Activated CD4-positive, alpha-beta T cell treated with anti-CD3 and anti-CD28 coated beads, Interleukin-2, amount 10 ng/mL, durations not matched to agents 24 days and 14 days (primary cell): ENCODE data around the gene OSBPL10. TPM values are rescaled to one million over a fixed set of nuclear protein-coding genes. Genes with fewer than 3 reads are reported as not detected.

Experiments used
- DNase-seq: peaks from one replicate; pipeline ENCODE4 v3.0.0; 2022
- H3K27ac Mint-ChIP-seq: one replicate; pipeline ENCODE4 v1.8.0; 2022; ENCODE audit warnings: mild to moderate bottlenecking, mixed read lengths
- H3K27me3 Mint-ChIP-seq: one replicate; pipeline ENCODE4 v1.8.0; 2022; ENCODE audit warnings: mixed read lengths
- H3K36me3 Mint-ChIP-seq: one replicate; pipeline ENCODE4 v1.8.0; 2022; ENCODE audit warnings: low read depth, mild to moderate bottlenecking, mixed read lengths
- H3K4me1 Mint-ChIP-seq: one replicate; pipeline ENCODE4 v1.8.0; 2021; ENCODE audit warnings: mixed read lengths
- H3K4me3 Mint-ChIP-seq: one replicate; pipeline ENCODE4 v1.8.0; 2022; ENCODE audit warnings: mild to moderate bottlenecking, moderate library complexity, mixed read lengths
- H3K9me3 Mint-ChIP-seq: one replicate; pipeline ENCODE4 v1.8.0; 2021; ENCODE audit warnings: mixed read lengths
- intact Hi-C: fragments of 100-400 bp; cut with micrococcal nuclease; formaldehyde crosslinking; loops from one replicate; pipeline ENCODE4 v1.15.1; 2023
- total RNA-seq: library from RNA; stranded (reverse); gene quantifications from 2 replicates; pipeline ENCODE4 v1.2.3, GENCODE V29; 2022

Gene OSBPL10
- total RNA-seq, 1 donor from 2014 or later: 14.5 TPM

GRCh38 chr3:31895471-31895870, 85.6 kb downstream of the OSBPL10 start:
- H3K4me3 Mint-ChIP-seq: no peak overlapping the region
- no peak overlapping the region for H3K27ac Mint-ChIP-seq
- intact Hi-C loops: no loop called here
- H3K36me3 Mint-ChIP-seq: no peaks in the 10 kb centered on the region
- no peaks in the 10 kb centered on the region for H3K9me3 Mint-ChIP-seq
- no peak for DNase-seq
- H3K27me3 Mint-ChIP-seq: no peaks in the 10 kb centered on the region
- peaks cover 12% of the 10 kb centered on the region for H3K4me1 Mint-ChIP-seq

DNA sequence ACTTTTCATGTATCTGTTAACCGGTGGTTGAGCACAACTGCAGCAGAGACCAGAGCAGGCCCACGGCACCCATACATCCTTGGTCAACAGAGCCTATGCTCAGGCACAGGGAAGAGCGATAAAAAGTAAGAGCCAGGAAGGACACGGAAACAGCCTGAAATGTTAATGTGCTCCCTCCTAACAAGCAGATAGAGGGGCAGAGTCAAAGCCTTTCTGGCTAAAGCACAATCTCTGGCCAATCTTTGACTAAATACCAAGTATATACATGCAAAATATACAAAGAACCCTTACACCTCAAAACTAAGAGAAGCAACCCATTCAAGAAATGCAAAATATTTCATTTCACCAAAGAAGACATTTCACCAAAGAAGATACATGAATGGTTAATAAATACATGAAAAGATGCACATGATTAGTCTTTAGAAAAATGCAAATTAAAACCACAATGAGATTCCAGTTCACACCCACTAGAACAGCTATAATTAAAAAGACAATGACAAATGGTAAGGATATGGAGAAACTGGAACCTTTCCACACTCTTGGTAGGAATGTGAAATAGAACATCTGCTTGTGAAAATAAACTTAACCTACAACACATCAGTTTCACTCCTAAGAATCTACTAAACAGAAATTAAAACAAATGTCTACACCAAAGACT, 88.0 kb downstream of the OSBPL10 start:
- no peak overlapping the region for H3K27ac Mint-ChIP-seq
- H3K4me1 Mint-ChIP-seq: peaks cover 6% of the 10 kb centered on the region
- no peak overlapping the region for H3K4me3 Mint-ChIP-seq
- H3K27me3 Mint-ChIP-seq: no peaks in the 10 kb centered on the region
- H3K9me3 Mint-ChIP-seq: no peaks in the 10 kb centered on the region
- H3K36me3 Mint-ChIP-seq: no peaks in the 10 kb centered on the region
- intact Hi-C loops: no loop called here
- DNase-seq: no peak

DNA sequence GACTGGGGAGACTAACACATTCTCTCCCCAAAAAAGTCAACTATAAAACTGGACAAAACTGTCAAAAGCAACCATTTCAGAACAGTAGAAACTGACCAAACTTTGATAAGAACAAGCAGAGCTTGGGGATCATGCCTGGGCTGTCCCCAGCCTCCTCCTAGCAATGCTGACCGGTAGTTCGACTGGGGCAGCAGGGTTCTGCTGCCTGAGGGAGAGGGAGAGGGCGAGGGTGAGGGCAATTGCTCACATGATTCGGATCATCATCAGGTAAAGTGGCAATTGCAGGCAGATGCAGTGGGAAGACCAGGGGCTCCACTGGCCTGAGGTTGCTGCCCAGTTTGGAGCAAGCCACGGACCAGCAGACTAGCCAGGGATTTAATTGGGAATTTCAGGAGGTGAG, 88.6 kb downstream of the OSBPL10 start:
- Mint-ChIP-seq H3K9me3 (no peaks in the 10 kb centered on the region), H3K4me3 (no peak overlapping the region), H3K27me3 (no peaks in the 10 kb centered on the region), H3K4me1 (peaks cover 6% of the 10 kb centered on the region), H3K27ac (no peak overlapping the region), H3K36me3 (no peaks in the 10 kb centered on the region)
- DNase-seq: no peak
- intact Hi-C loops: no loop called here

DNA sequence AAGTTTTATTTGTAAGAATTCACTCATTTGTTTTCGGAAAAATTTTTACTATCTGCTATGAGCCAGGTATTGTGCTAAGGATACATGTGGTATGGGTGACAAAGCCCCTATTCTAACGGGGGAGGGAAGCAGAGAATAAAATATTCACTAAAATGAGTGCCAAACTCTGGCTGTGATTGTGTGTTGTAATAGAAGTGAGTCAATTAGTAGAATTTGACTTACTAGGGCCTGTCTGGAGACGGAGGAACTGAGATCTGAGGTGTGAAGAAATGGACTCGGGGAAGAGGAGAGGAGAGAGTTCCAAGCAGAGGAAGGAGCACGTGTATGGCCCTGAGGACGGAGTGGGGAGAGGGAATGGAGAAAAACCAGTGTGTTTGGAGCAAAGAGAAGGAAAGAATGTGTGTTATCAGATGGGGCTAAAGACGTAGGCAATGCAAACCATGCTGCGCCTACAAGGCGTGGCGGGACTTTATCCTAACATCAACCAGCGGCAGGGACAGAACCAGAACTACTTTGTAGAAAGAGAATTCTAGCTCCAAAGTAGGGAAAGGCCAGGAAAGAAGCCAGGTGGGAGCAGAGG, 89.1 kb downstream of the OSBPL10 start:
- no peaks in the 10 kb centered on the region for H3K36me3 Mint-ChIP-seq
- no peak for DNase-seq
- H3K4me3 Mint-ChIP-seq: no peak overlapping the region
- intact Hi-C loops: no loop called here
- H3K27ac Mint-ChIP-seq: no peak overlapping the region
- no peaks in the 10 kb centered on the region for H3K9me3 Mint-ChIP-seq
- H3K4me1 Mint-ChIP-seq: peaks cover 6% of the 10 kb centered on the region
- H3K27me3 Mint-ChIP-seq: no peaks in the 10 kb centered on the region

DNA sequence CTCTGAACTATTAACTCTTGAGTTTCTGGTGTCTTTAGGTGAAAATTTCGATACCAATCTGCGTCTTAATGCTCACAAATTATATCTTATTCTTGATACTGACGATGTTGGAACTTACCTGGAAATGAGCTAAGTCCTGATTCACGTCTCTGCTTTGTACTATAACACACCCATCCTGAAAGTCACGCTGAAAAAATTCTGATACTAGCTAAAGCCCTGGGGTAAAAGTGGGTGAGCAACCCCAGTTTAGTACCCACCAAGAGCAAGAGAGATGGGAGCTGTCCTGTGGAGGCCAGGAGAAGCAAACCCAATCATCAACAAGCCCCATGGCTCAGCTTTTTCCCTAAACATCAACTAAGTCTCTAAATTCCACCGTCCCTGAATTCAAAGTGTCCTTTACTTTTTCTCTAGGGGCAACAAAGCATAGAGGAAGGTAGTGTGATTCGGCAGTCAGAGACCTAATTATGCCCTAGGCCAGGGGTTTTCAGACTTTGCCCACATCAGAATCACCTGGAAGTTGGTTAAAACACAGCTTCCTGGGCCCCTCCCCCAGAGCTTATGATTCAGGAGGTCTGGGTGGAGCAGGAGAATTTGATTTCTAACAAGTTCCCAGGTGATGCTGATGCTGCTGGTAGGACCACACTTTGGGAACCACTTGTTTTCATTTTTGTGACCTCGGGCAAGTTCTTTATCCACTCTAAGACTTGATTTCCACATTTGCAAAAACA, 90.2 kb downstream of the OSBPL10 start:
- Mint-ChIP-seq H3K9me3 (no peaks in the 10 kb centered on the region), H3K36me3 (no peaks in the 10 kb centered on the region), H3K27me3 (no peaks in the 10 kb centered on the region), H3K4me3 (no peak overlapping the region), H3K27ac (no peak overlapping the region), H3K4me1 (peaks cover 6% of the 10 kb centered on the region)
- no peak for DNase-seq
- intact Hi-C loops: no loop called here

- H3K36me3 Mint-ChIP-seq: no peaks in the 10 kb centered on the region
- no peak overlapping the region for H3K27ac Mint-ChIP-seq
- no peaks in the 10 kb centered on the region for H3K9me3 Mint-ChIP-seq
- DNase-seq: no peak
- H3K4me3 Mint-ChIP-seq: no peak overlapping the region
- H3K4me1 Mint-ChIP-seq: peaks cover 9% of the 10 kb centered on the region
- no peaks in the 10 kb centered on the region for H3K27me3 Mint-ChIP-seq
- intact Hi-C loops: no loop called here
These were observed 91.1 kb downstream of the OSBPL10 start for GRCh38 chr3:31890007-31890406.

DNA sequence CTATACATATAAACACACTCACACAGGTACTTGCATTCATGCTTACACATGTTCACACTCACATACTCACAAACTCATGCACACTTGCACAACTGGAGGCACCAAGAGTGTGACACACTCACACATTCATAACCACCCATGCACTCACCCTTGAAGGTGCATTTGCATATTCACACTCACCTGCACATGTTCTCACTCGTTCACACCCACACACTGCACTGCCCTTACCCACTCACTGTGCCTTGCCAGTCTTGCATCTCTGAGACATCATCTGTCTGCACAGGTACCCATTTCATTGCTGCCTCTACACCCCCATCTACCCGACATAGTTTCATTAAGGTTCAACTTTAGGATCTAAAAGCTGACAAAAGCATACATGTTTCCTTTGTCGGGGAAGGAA, 95.8 kb downstream of the OSBPL10 start:
- intact Hi-C loops: no loop called here
- peaks cover 4% of the 10 kb centered on the region for H3K4me1 Mint-ChIP-seq
- no peaks in the 10 kb centered on the region for H3K36me3 Mint-ChIP-seq
- H3K27ac Mint-ChIP-seq: no peak overlapping the region
- DNase-seq: no peak
- H3K27me3 Mint-ChIP-seq: no peaks in the 10 kb centered on the region
- no peaks in the 10 kb centered on the region for H3K9me3 Mint-ChIP-seq
- H3K4me3 Mint-ChIP-seq: no peak overlapping the region

DNA sequence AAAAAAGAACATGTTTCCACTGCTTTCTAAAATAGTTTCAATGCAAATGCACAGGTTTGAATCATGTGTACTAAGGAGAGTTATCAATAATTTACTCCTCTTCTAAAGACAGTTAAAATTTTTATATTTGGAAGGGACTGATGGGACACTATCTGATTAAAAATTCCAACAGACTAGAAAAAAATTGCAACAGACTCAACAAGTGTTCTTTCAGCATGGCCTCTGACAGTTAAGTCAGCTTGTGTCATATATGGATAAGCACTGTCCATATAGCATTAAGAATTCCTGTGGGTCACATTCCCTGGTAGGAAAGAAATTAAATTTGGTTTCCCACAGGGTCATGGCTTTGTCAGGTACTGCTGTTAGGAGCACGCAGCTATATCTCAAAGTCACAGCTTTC, 96.8 kb downstream of the OSBPL10 start:
- Mint-ChIP-seq H3K4me1 (peaks cover 4% of the 10 kb centered on the region), H3K27me3 (no peaks in the 10 kb centered on the region), H3K36me3 (no peaks in the 10 kb centered on the region), H3K4me3 (no peak overlapping the region), H3K9me3 (no peaks in the 10 kb centered on the region), H3K27ac (no peak overlapping the region)
- intact Hi-C loops: no loop called here
- DNase-seq: no peak

- H3K36me3 Mint-ChIP-seq: no peaks in the 10 kb centered on the region
- H3K27ac Mint-ChIP-seq: no peak overlapping the region
- no peak for DNase-seq
- H3K4me1 Mint-ChIP-seq: peaks cover 4% of the 10 kb centered on the region
- intact Hi-C loops: no loop called here
- H3K4me3 Mint-ChIP-seq: no peak overlapping the region
- H3K9me3 Mint-ChIP-seq: no peaks in the 10 kb centered on the region
- H3K27me3 Mint-ChIP-seq: no peaks in the 10 kb centered on the region
These were observed 98.2 kb downstream of the OSBPL10 start for GRCh38 chr3:31882895-31883294.

DNA sequence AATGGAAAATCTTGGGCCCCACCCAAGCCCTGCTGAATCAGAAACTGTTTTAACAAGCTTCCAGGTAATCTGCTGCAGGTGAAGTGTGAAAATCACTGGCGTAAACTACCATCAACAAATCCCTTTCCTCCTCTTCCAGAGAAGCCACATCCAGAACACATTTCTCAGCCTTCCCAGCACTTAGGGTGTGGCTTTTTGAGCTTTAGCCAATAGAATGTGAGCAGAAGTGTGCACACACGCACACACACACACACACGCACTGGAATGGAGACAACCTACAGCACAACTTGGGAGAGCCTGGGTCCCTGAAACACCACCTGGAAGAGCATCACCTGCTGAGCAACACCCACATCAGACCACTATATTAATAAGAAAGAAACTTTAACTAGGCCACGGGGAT, 98.6 kb downstream of the OSBPL10 start:
- Mint-ChIP-seq H3K36me3 (no peaks in the 10 kb centered on the region), H3K9me3 (no peaks in the 10 kb centered on the region), H3K27me3 (no peaks in the 10 kb centered on the region), H3K4me3 (no peak overlapping the region), H3K27ac (no peak overlapping the region), H3K4me1 (peaks cover 4% of the 10 kb centered on the region)
- no peak for DNase-seq
- intact Hi-C loops: no loop called here

DNA sequence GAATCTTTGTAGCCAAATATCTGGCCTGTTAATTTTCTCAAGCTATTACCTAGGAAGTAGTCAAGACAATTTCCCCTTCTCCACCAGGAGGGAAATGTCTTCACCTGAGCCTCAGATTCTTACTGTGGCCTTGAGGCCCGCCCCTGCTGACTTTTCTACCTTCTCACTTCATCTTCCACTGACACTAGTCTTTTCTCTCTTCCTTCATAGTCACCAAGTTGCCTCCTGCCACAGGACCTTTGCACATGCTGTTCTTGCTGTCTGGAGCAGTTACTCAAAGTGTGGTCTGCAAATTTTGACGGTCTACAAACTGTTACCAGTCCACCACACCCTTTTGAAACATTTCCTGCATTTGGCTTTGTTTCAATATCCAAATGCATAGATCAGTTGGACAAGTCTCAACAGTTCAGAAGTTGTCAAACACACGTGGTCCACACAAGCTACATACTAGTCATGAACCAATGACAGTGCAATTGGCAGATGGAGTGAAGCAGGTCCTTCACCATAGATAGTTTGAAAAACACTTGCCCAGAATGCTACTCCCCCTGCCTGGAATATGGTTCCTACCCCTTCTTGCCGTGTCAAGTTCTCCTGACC, 100.5 kb downstream of the OSBPL10 start:
- DNase-seq: no peak
- Mint-ChIP-seq H3K4me3 (no peak overlapping the region), H3K27me3 (no peaks in the 10 kb centered on the region), H3K36me3 (no peaks in the 10 kb centered on the region), H3K4me1 (peaks cover 4% of the 10 kb centered on the region), H3K27ac (no peak overlapping the region), H3K9me3 (no peaks in the 10 kb centered on the region)
- intact Hi-C loops: no loop called here

DNA sequence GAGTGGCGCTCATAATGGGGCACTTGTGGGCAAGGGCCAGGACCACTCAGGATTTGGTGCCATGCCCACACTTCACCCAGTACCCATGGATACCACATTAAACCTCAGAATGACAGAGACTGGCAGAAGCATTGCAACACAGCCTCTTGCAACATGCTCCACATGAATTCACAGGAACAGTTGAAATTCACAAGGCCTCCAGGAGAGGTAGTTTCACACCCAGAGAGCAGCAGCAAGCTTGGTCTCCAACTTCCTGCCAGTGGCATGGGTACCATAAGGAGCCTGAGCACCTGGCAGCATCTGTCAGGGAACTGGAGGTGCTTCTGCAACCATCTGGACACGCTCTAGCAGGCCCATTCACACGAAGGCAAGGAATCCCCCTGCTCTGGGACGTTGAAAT, 101.0 kb downstream of the OSBPL10 start:
- Mint-ChIP-seq H3K27me3 (no peaks in the 10 kb centered on the region), H3K4me1 (peaks cover 2% of the 10 kb centered on the region), H3K36me3 (no peaks in the 10 kb centered on the region), H3K4me3 (no peak overlapping the region), H3K27ac (no peak overlapping the region), H3K9me3 (no peaks in the 10 kb centered on the region)
- intact Hi-C loops: no loop called here
- DNase-seq: no peak

DNA sequence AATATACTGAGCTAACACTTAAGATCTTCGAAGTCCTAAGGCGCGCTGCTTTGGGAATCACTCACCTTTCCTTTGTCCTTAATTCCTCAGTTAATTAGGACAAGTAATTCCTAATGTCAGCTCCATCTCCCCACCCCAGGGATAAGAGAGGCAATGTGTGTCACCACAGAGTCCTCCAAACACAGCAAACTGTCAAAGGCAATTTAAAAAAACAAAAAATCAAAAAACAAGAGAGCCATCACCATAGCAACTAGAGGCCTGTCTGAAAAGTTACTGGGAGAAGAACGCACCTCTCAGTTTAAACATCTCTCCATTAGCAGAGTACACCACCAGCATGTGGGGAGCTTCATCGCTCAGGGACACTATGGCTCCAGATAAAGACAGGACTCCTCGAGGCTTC, 101.7 kb downstream of the OSBPL10 start:
- no peaks in the 10 kb centered on the region for H3K36me3 Mint-ChIP-seq

DNA sequence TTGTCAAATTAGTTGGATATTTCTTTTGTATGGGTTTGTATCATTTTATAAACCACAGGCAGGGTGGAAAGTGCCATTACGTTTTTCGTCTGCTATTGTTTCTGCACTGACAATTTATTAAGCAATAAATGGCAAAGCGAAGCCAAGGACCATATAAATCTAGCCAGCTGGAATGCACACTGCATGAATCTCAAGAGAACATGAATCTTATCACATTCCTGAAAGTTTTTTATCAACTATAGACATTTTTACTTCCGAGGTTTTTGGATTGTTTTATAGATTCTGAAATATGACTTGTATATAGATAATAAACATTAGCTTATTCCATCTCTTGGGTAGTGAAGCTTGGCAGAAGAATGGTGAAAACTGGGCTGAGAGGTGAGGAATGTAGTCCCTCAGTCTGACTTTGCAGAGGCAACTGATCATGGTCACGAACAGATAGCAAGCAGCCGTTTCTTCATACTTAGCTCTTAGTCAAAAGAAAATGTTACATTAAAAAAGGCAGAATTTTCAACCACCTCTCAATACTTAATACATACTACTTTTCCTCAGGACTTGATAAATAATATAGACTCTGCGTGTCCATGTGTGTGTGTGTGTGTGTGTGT, 102.7 kb downstream of the OSBPL10 start:
- DNase-seq: no peak
- Mint-ChIP-seq H3K9me3 (no peaks in the 10 kb centered on the region), H3K4me3 (no peak overlapping the region), H3K36me3 (no peaks in the 10 kb centered on the region), H3K27me3 (no peaks in the 10 kb centered on the region), H3K27ac (no peak overlapping the region), H3K4me1 (peaks cover 2% of the 10 kb centered on the region)
- intact Hi-C loops: no loop called here

More for the DNA sequence above, 101.7 kb downstream of the OSBPL10 start:
- Mint-ChIP-seq H3K4me1 (peaks cover 2% of the 10 kb centered on the region), H3K27ac (no peak overlapping the region), H3K27me3 (no peaks in the 10 kb centered on the region), H3K9me3 (no peaks in the 10 kb centered on the region), H3K4me3 (no peak overlapping the region)
- no peak for DNase-seq
- intact Hi-C loops: no loop called here
